Activated naive CD4-positive, alpha-beta T cell treated with anti-CD3 and anti-CD28 coated beads, Interleukin-2, amount 50 U/mL, for 16 hours (primary cell): Measurements from ENCODE around the gene ZNF385B.
"Not testable (repeated sequence)": the region's sequence is repeated elsewhere in the genome, so short reads cannot be mapped to it uniquely, and the experiment has no call there.

Experiments used
- DNase-seq: peaks from one replicate; pipeline ENCODE4 v3.0.0-alpha.2; 2020

ZNF385B gene

DNA sequence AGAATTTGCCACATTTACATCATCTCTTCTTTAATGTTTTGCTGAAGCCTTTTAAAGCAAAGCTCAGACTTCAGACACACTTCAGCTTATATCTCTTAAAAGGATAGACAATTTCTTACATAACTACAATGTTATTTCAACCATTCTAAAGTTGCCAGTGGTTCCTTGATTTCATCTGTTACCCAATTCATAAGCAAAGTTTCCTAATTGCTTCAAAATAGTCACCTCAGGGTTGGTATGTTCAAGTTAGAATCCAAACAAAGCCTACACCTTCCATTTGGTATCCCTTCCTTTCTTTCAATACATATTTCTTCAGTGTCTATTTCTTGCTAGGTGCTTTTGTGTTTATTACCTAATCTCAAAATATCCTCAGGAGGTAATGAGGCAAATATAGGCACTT is 60.6 kb downstream of the ZNF385B start:
- DNase-seq, result no peak

DNA sequence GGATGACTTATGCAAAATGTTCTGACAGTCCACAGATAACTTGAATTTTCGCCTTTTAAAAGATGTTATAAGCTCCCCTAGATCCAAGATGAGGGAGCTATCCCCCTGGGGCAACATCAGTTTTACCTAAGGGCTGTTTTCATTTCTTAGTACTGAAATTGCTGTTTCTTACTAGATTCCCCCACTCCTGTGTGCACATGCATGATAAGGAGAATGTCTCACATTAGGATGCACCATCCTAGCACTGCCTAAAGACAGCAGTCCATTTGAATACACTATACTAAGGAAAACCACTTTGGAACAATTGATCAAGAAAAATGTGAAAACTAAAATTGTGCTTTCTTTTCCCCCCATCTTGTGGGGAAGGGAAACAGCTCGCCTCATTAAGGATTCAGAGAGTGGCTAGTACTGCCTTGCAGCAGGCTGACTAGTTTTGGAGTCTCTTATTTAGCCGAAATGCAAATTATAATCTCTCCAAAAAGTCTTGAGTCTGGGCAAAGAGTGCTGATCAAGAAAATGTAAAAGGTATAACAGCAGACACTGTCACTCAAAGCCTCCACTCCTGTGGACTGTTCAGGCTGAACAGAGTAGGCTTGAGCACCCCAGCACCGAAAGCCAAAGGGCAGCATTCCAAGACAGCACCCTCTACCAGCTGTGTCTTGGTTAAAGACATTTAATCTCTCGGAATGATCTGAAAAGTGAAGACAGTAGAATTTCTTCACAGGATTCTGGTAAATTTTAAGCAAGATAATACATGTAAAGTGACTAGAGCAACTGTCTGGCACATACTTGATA is 65.0 kb downstream of the ZNF385B start:
- DNase-seq, result no peak

DNA sequence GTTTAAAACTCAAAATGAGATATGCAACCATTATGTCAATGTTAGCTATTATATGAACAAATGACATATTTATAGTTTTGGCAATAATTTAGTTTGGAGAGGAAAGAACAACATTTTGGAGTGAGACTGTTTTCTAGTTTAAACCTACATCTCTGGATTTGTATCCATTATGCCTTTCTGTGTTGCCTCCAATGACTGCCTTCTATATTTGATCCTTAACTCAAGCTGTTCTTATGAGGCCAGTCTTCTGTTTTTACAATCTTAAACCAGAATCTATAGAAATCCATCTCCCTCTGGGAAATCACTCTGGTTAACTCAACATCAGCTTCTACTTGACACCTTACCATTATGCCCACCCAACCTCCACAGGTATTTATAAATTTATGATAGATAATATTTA is 67.5 kb downstream of the ZNF385B start:
- no peak for DNase-seq

DNA sequence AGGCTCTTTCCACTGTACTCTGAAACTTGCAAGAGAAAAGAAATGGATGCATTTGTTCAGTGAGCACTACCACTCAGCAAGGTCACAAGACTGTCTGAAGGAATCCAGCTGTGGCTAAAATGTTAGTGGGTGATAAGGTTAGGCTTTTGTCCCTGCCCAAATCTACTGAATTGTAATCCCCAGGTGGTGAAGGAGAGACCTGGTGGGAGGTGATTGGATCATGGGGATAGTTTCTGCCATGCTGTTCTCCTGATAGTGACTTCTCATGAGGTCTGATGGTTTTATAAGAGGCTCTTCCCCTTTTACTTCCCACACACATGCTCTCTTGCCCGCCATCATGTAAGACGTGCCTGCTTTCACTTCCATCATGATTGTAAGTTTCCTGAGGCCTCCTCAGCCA is 68.2 kb downstream of the ZNF385B start:
- DNase-seq, result no peak

DNA sequence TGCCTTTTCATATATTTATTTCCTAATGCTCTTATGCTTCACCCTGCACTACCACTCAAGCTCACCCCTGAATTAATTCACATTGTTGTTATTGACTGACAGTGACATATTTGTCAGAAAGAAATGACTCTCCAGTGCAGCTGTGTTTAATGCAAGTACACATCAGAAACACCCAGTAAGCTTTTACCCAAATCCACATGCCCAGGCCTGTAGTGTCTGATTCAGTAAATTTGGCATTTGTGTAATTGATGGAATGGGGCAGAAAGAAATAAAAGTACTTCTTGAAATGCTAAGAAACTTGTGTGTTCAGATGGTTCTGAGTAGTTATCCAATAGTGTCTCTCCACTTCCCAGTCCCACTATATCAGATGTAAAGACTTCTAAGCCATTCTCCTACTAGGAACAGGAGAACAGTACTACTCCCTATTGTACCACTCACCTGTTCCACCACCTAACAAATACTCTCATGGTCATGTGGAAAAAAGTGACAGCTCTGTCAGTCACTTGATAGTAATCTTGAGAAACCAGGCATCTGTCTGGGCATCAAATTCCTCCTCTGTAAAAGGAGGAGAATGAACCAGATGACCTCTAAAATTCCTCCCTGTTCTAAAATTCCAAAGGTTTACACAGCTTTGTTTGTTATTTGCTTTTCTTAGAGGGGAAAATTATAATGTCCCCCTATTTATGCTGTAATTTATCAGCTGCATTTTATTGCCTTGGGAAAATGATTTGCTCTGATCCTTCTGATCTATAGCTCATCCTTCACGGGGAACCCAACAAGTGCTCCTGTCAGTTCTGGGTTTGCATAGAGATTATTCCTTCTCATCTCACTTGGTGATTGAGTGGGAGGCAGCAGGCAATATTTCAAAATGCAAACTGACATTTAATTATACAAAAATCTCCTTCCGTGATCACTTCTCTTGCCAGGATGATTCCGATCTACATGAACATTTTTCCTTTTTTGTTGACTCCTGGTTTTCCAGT is 70.9 kb downstream of the ZNF385B start:
- no peak for DNase-seq

DNA sequence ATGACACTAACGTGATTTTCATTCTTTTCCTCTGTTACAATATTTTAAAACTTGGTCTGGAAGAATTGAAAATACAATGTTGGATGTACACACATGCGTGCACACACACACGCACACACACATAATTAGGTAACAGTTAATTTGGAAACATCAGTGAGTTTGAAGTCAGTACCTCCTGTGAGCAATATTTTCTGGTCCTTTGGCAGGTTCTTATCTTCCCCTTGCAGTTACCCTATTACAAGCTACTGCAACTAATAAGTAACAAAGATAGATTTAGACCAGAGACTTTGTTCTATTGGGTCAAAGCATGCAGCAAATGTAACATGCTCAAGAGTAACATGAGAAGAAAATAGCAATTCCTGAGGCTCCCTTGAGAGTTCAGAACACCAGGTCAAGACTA is 73.3 kb downstream of the ZNF385B start:
- DNase-seq, result no peak

DNA sequence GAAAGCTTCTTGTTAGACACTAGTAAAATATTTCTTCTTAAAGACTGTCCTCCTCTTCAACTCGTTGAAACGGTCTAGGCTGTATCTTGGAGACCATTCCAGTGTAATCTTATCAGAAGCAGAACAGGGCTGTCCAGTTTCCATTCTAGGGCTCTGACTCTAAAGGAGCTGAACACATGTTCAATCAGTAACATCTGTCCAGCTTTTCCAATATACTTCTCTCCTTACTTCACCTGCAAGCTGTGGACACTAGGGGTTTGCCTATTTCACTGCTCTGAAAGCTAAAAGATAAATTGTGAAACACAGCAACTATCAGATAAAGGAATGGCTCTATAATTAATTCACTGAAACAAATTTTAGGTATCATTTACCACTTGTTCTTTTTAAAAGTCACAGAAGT is 73.8 kb downstream of the ZNF385B start:
- DNase-seq, result no peak

DNA sequence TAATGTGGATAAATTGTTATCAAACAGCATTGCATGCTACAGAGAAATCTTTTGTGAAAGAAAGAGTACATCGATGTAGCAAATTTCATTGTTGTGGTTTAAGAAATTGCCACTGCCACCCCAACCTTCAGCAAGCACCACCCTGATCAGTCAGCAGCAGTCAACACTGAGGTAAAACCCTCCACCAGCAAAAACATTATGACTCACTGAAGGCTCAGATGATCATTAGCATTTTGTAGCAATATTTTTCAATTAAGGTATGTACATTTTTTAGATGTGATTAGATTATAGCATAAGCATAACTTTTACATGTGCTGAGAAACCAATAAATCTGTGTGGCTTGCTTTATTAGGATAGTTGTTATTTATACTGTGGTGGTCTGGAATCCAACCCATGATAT is 75.5 kb downstream of the ZNF385B start:
- no peak for DNase-seq

DNA sequence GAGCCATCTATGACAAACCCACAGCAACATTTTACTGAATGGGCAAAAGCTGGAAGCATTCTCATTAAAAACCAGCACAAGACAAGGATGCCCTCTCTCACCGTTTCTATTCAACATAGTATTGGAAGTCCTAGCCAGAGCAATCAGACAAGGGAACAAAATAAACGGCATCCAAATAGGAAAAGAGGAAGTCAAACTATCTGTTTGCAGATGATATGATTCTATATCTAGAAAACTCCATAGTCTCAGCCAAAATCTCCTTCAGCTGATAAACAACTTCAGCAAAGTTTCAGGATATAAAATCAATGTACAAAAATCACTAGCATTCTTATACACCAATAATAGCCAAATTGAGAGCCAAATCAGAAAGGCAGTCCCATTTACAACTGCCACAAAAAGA is 79.1 kb downstream of the ZNF385B start:
- not testable (repeated sequence) for DNase-seq

DNA sequence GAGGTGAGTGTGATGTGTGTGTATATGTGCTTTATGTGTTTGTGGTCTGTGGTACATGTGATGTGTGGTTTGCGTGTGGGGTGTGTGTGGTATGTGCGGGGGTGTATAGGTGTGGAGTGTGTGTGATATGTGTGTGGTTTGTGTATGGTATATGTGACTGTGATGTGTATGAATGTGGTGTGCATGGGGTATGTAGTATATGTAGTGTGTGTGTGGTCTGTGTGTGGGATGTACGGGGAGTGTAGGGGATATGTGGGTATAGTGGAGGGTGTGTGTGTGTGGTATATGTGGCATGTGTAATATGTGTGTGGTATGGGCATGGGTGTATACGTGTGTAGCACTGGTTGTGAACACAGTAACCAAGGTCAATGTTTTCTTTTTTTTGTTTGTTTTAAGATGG is 87.4 kb downstream of the ZNF385B start:
- DNase-seq, result no peak

DNA sequence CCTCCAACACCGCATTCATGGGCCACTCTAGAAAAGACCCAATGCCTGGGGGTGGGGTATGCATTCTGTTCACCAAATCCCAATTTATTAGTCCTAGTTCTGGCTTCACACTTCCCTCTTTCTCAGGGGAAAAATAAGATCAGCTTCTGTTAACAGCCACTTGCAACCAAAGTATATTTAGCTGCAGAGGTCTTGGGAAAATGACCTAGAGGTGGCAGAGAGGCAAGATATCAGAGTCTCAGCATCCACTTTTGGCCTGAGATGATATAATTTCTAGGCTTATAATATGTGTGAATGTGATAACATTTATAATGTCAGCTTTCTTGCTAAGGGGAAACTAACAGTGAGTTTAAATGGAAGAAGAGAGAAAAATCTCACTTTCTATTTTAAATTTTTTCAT is 89.1 kb downstream of the ZNF385B start:
- no peak for DNase-seq

DNA sequence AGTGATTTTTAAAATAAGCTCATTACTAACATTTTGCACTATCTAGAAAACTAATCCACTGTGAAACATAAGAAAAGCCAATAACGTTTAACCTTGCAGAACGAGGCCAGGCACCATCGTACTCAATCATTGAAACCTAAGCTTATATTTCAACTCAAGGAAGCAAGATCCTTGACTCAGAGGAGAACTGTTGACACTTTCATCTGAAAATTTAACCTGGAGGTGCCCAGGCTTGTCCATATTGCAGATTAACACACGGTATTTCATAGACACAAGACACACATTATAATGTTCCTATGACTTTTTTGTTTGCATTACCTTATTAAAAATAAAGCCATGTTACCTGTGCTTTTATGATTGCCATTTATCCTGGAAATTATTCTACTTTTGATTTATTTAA is 89.6 kb downstream of the ZNF385B start:
- no peak for DNase-seq

DNA sequence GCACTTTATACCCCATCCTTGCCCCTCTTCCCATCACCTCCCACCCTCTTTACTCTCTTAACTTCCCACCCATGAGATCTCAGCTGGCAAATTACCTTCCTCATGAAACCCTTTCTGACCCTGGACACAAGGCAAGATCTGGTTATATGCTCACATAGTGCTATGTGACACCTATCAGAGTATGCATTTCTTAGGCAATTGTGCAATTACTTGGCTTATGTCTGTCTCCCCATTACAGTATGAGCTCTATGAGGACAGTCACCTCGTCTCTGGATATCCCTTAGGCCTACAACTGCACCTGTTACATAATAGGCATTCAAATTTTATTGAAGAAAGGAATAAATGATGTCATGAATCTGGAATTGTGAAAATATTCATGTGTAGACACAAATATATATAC is 91.4 kb downstream of the ZNF385B start:
- DNase-seq, result no peak

DNA sequence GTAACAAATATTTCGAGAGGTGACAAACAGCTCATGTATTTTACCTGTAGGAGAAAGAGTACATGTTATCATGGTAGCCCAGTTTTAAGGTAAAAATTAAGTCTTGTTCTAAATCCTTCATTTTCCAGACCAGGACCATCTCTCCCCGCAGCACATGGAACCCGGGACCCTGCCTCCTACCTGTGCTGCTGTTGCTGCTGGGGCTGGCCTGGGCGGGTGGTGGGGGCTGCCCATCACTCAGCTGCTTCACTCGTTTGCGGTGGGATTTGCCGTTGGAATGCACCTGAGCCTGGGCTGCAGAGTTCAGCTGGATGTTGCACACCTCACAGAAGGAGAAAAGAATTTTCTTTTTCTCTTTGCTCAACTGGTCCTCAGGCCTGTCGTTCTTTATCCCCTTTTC is 92.1 kb downstream of the ZNF385B start:
- no peak for DNase-seq

DNA sequence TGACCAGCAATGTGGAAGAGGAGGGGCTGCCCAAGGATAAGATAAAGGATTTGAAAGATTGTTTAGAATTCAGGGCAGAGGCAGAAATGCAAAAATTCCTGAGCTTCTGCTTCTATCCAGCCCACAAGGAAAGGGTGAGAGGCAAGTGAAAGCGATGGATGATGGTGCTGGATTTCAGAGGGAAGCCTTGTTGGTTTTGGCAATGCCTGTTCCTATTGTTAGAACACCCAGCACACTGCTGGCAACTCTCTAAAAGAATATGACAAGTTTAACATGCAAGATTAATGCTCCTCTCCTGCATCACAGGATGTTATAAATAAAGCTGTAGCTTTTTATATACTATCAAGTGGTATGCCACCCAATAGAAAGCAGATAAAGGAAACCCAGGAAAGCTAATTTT is 92.6 kb downstream of the ZNF385B start:
- no peak for DNase-seq

DNA sequence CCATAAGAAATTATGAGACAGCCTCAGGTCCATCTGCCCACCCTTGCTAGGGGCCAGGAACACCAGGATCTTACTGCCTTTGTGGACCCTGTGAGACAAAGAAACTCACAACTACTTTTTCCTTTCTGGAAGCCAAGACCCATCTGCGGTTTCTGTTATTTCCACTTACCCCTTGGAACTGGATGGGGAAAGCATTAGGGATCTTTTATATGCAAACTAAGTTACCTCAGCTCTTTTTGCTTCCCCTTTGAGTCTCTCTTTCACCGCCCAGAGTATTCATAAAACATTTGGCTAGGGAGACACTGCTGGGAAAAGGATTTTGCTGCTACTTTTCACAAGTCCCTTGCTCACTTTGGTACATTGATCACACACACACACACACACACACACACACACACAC is 95.7 kb downstream of the ZNF385B start:
- DNase-seq, result no peak

DNA sequence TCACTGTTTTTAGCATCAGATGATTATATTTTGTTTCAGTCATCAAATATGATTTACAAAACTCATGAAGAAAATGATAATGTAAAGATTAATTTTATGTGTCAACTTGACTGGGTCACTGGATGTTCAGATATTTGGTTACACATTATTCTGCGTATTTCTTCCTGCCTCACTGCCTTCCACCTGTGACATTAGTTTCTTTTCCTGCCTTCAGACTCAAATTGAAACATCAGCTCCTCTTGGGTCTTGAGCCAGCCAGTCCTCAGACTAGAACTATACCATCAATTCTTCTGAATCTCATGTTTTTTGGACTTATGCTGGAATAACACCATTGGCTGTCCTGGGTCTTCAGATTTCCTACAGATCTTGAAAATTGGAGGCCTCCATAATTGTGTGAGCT is 96.7 kb downstream of the ZNF385B start:
- no peak for DNase-seq

DNA sequence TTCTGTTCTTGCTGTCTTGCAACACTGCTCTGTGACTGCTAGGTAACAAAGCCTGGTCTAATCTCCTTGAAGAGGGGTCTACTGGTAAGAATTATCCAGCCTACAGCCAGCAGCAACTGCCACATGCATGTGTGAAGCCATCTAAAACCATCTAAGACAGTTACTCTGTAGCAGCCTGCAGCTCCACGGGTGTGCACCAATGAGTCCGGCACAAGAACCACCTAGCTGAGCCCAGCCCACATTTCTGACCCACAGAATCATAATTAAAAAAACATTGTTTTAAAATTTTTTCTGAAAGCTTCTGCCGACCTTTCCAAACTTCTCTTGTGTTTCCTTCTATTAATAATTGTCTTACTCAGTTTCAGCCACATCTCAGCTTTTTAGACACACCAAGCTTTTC is 102.8 kb downstream of the ZNF385B start:
- no peak for DNase-seq

DNA sequence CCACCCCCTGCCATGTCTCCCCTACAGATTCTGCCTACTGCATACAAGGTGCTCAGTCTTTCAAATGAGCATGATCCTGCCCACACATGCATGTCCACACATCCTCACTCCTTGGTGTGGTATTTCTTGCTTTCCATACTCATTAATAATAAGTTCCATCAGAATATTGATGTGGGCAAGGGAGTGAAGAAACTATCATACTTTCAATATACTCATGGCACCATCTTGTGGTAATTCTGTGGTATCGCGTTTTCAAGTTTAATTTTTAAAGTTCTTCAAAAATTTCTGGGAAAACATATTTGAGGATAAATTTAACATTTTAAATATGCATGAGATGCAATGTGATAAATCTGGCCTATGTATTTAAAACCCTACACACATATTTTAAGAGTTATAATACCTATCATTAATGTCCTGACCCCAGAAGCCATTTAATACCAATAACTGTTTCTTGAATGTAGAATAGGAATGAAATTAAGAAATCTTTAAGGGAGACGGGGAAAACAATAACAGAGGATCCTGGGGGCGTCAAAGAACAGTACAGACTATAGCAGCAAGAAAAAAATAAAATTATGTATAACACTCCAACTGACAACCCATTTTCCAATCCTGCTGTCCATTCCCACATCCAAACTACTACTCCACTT is 110.1 kb downstream of the ZNF385B start:
- no peak for DNase-seq

DNA sequence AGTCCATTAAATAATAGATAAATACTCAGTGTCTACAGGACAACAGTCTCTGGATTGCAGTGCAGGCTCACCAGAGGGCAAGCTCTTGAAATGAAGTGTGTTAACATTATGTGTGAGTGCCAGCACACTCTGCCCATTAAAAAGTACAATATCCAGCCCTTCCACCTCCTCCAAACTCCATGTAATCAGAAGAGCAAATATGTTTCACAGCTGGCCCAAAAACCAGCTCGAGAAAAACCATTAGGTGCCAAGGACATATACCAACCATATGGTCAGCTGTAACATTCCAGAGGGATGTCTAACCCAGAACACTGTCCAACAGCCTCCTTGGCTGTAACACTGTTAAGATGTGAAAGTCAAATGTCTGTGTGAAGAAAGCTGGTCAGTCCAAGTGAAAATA is 112.2 kb downstream of the ZNF385B start:
- no peak for DNase-seq

DNA sequence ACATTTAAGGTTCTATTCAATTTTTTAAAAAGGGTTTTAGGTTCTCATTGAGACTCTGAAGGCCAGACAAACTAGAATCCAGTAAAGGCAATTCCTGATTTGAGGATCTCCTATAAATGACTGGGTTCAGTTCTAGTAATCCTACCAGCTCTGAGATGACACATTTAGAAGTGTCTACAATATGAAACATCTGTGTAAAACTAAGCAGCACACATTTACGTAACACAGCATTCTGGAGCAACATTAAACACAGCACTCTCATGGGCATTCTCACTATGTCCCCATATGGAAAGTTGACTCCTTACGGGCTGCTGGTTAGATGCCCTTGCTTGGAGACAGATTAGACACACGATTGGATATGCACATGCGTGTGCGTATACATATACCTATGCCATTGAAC is 114.4 kb downstream of the ZNF385B start:
- no peak for DNase-seq

DNA sequence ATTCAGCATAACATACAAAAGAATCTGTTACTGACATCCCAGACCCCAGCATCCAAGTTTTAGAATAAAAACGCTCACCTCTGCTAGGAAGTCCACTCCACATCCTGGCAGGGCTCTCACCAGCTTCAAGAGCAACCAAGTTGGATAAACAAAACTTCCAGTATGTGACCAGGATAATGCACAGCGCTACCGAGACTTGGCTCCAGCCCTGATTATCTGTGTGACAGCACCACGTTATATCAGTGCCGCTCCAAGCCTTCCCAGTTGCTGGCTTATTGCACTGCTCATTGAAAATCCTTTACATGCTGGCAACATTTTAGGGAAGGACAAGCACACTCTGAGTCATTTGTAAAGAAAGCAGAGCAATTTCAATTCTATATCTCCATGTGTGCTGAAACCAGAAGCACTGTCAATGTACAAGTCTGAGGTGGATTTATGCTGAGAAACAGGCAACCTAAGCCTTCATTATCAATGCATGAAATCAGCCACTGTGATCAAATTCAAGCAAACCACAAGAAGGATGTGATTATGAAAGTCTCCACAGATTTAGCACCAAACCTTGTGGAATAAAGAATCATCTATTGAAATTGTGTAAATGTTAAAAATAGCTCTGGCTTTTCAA is 115.7 kb downstream of the ZNF385B start:
- DNase-seq, result no peak

DNA sequence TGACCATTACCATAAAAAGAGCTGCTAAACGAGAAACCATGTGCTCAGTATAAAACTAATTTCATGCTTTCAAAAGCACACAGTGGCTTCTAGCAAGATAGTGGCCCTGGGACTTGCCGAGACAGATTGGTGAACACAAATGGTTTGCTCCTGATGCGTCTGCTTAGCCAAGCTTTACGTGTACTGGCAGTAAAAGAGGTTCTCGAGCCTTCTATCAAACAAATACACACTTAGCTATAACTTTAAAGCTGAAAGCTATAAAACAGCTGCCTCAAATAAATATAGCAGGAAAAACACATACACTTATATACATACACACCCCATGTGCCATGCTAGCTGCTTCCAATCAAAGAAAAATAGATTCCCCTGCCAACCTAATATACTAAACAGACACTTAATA is 117.0 kb downstream of the ZNF385B start:
- DNase-seq, result no peak
